Ovary (tissue), 3 donors: Measurements from ENCODE around the gene ST7L.

Experiments used
- EP300 ChIP-seq: sonication (generic); formaldehyde crosslinking; IDR thresholded peaks from one replicate; pipeline ENCODE4 v1.6.1; 2017; ENCODE audit warnings: antibody characterized with exemption
- POLR2A ChIP-seq: fragments of 450-650 bp; IDR thresholded peaks from one replicate; pipeline ENCODE4 v1.6.1; 2017; ENCODE audit warnings: antibody characterized with exemption, mild to moderate bottlenecking, moderate library complexity
- TF ChIP-seq, protein P1 (sequence below), 3 donors: fragments of 450-650 bp in 2 of 3; fragments of 200-600 bp in 1 of 3; IDR thresholded peaks; one replicate each; pipeline versions ENCODE4 v1.5.1 to v1.8.0; 2016 to 2022; ENCODE audit warnings: antibody characterized with exemption in 3 of 3, mild to moderate bottlenecking in 1 of 3
- donor health status: DM: no; HTN: no; CAD: no.

DNA sequence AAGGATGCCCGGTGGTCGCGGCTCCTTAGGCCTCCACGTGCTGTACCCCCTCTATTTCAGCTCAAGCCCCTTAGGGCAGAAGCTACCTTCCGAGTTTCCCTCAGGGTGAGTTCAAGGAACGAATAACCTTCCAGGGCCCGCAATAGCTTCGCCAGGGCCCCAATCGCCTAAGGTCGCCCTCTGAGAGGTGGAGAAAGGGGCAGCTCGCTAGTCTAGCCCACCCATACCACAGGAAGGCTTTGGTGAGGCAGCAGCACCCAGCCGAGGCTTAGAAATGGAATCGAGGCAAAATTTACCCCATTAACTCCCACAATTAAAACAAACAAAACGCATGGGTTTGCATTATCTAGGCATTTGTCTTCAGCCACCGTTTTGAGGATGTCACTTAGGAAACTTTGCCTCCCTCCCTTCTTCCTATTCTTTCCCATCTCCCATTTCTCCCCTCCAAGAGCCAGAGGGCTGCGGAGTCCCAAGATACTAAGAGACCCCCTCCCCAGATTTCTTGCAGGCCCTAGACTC is 109.2 kb downstream of the ST7L start:
- TF ChIP-seq, protein P1, sequence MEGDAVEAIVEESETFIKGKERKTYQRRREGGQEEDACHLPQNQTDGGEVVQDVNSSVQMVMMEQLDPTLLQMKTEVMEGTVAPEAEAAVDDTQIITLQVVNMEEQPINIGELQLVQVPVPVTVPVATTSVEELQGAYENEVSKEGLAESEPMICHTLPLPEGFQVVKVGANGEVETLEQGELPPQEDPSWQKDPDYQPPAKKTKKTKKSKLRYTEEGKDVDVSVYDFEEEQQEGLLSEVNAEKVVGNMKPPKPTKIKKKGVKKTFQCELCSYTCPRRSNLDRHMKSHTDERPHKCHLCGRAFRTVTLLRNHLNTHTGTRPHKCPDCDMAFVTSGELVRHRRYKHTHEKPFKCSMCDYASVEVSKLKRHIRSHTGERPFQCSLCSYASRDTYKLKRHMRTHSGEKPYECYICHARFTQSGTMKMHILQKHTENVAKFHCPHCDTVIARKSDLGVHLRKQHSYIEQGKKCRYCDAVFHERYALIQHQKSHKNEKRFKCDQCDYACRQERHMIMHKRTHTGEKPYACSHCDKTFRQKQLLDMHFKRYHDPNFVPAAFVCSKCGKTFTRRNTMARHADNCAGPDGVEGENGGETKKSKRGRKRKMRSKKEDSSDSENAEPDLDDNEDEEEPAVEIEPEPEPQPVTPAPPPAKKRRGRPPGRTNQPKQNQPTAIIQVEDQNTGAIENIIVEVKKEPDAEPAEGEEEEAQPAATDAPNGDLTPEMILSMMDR (IDR thresholded peaks at IDR 0.05), result no peak
- TF ChIP-seq POLR2A, result no peak
- no peak for TF ChIP-seq EP300
